GM21423 (cell line): Measurements from ENCODE around the gene RNF26.

Experiments used
- ATAC-seq: cut with Tn5 transposase; IDR thresholded peaks from one replicate; pipeline ENCODE4 v1.9.1; 2021; ENCODE audit warnings: mild to moderate bottlenecking, moderate library complexity; ENCODE audit not compliant: unreplicated experiment

The RNF26 gene

GRCh38 chr11:119334174-119334930, at the start of gene RNF26:
TSS of gene RNF26 (plus strand) at chr11:119334527. CDS start at chr11:119335123, 596 bp downstream.
- ATAC-seq, result peak; percentile 91

- ATAC-seq, result no peak
These were observed 48.9 kb upstream of the RNF26 start for GRCh38 chr11:119285431-119285830.

DNA sequence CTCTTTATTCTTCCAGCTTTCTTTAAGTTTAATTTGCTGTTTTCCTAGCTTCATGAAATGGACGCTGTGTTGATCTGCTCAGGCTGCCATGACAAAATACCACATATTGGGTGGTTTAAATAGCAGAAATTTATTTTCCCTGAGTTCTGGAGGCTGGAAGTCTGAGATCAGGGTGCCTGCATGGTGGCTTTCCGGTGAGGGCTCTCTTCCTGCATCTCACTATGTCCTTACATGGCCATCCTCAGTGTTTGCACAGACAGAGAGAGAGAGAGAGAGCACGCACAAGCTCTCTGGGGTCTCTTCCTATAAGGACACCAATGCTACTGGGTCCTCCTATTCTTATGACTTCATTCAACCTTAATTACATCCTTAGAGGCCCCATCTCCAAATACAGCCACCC, 46.1 kb upstream of the RNF26 start:
- ATAC-seq, result no peak

GRCh38 chr11:119290894-119291497, 43.3 kb upstream of the RNF26 start:
- no peak for ATAC-seq

- ATAC-seq, result no peak
These were observed 40.9 kb upstream of the RNF26 start for GRCh38 chr11:119293461-119293860.

DNA sequence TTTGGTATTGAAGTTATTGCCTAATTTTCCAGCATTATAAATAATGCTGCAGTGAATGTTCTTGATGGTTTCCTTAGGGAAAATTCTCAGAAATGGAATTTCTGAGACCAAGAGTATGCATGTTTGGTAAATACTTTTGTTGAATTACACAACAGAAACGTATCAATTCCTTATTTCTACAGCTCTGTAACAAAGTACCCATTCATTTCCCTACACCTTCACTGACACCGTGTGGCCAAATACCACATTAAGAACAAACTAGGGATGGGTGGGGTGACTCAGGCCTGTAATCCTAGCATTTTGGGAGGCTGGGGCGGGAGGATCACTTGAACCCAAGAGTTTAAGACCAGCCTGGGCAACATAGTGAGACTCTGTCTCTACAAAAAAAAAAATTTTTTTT, 39.1 kb upstream of the RNF26 start:
- ATAC-seq, result no peak

DNA sequence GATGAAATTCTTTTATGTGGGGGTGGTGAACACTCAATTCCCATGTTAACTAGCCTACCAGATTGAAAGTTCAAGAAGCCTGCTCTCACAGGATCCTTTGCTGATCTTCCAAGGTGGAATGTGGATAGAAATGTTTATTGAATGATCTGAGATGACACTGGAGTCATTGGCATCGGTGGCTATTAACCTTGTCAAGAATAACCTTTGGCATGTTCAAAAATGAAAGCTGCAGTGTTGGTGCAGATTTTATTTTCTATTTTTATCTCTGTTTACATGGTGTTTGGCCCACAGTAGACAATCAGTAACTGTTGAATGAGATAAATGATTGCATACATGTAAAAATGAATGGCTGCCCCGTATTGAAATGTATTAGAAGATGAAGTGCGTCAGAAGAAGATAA, 36.4 kb upstream of the RNF26 start:
- no peak for ATAC-seq

GRCh38 chr11:119298726-119299125, 35.6 kb upstream of the RNF26 start:
- no peak for ATAC-seq

- no peak for ATAC-seq
These were observed 34.9 kb upstream of the RNF26 start for GRCh38 chr11:119299416-119299815.

- ATAC-seq, result no peak
These were observed 33.9 kb upstream of the RNF26 start for GRCh38 chr11:119300198-119300964.

DNA sequence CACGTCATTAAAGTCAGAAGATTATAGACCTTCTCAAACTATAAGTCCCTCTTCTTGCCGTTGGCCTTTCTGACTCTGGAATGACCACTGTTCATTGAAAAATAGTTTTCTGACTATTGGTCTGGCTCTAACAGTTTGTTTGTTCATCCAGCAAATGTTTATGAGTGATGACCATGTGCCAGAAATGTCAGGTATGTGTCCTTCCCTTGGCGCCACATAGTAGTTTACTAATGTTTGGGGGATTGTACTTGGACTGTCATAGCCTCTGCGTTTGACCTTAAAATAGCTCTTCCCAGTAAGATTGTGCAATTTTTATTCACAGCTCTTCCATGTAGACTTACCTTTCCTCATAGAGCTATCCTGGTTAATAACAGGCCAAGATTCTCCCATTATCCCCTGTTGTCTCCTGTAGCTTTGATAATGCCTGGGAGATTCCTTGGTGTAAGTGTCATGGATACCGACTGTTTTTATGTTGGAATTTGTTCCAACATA, 31.1 kb upstream of the RNF26 start:
- ATAC-seq, result no peak

DNA sequence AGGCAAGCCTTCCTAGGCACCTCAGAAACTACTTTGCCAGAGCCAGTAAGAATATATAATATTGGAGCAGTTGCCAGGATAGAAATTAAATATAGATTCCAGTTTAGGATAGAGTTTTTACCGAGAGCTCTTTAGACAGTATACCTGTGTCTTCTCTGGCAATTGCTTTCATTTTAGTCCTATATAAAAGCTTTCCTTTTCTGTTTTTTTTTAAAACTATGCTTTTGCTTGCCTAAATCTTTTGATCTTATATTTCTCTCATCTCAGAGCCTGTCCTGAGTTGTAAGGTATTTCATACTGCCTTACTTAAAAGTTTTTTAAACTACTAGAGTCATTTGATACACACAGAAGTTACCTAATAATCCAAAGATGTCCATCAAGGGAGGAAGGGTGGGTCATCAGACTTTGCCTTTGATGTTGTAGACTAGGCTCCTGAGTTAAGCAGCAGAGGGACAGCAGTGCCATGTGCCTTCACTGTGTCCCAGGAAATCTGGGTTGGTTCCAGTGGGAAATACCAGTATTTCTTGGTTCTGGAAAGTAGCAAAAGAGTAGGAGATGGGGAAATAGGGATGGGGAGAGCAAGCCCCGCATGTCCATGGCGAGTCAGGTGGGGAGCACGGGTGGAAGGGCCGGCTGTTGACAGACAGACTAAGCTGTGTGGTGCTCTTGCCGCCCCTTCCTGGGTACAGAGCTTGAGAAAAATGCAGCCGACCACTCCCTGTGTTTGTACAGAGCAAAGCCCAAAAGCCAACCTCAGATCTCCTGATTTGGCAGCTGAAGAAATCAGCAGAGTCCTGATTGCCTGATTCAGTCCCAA, 28.6 kb upstream of the RNF26 start:
- no peak for ATAC-seq

DNA sequence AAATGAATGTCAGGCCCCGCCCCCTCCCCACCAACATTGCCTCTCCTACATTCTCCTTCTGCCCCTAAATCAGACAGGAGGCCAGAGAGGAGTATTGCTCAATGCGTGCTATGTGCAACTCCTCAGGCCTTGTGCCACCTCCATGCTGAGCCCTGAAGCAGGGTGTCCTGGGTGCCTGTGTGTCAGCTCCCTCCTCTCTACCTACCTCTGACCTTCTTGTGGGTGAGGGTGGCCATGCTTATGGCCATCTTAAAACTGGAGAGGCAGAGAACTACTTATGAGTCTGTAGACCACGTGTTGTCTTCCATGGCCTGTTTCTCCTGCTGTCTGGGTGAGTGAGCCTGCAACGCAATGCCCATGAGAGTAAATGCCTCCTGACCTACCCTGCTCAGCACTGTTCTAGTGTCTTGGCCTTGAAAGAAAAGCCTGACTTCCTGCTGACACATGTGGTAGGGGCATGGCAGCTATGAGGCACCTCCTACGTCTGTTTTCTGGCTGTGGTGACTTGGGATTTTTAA, 27.9 kb upstream of the RNF26 start:
- no peak for ATAC-seq

- no peak for ATAC-seq
These were observed 27.1 kb upstream of the RNF26 start for GRCh38 chr11:119307219-119307618.

DNA sequence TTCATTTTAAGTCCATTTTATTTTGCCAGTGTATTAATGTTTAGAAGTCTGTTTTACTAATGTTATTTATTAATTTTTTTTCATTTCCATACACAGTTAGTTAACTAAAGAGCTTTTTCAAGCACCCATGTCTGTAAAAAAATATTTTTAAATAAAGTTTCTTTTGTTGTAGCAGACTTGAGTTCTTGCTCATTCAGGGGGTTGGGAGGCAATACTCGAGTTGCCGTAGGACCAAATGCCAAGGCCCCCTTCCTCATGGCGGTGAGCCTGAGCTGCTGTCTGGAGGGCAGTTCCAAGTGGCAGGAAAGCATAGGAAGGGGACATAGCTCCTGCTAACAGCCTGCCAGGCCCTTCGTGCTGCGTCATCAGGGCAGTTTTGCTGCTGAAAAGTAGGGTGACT, 26.4 kb upstream of the RNF26 start:
- ATAC-seq, result no peak

- no peak for ATAC-seq
These were observed 24.9 kb upstream of the RNF26 start for GRCh38 chr11:119309411-119309810.

GRCh38 chr11:119309953-119310681, 24.2 kb upstream of the RNF26 start:
- no peak for ATAC-seq

GRCh38 chr11:119310682-119311052, 23.7 kb upstream of the RNF26 start:
- ATAC-seq, result no peak

- ATAC-seq, result no peak
These were observed 19.6 kb upstream of the RNF26 start for GRCh38 chr11:119314726-119315125.
